NCI-H2196 (cell line): ENCODE data around the gene SGCD.

Source experiments
- DNase-seq: peaks from one replicate; lab custom pipeline; 2025; ENCODE audit not compliant: unreplicated experiment; lab: John Stamatoyannopoulos, UW

SGCD gene

GRCh38 chr5:156359476-156359875, 32.5 kb downstream of the SGCD start:
- DNase-seq: no peak

- no peak for DNase-seq
Observed at GRCh38 chr5:156361436-156362109, 34.6 kb downstream of the SGCD start.

GRCh38 chr5:156363861-156364260, 36.9 kb downstream of the SGCD start:
- no peak for DNase-seq

GRCh38 chr5:156366521-156366920, 39.6 kb downstream of the SGCD start:
- no peak for DNase-seq

- no peak for DNase-seq
Observed at GRCh38 chr5:156367597-156367996, 40.6 kb downstream of the SGCD start.

GRCh38 chr5:156375895-156376495, 49.0 kb downstream of the SGCD start:
- DNase-seq: no peak

- DNase-seq: no peak
Observed at GRCh38 chr5:156376751-156377150, 49.8 kb downstream of the SGCD start.

GRCh38 chr5:156378159-156378558, 51.2 kb downstream of the SGCD start:
- DNase-seq: no peak

- DNase-seq: no peak
Observed at GRCh38 chr5:156379206-156379605, 52.2 kb downstream of the SGCD start.

- no peak for DNase-seq
Observed at GRCh38 chr5:156380848-156381247, 53.9 kb downstream of the SGCD start.

- DNase-seq: no peak
Observed at GRCh38 chr5:156383510-156384265, 56.7 kb downstream of the SGCD start.

- DNase-seq: no peak
Observed at GRCh38 chr5:156385416-156385815, 58.5 kb downstream of the SGCD start.

- DNase-seq: no peak
Observed at GRCh38 chr5:156386976-156387375, 60.0 kb downstream of the SGCD start.

GRCh38 chr5:156387391-156387790, 60.4 kb downstream of the SGCD start:
- DNase-seq: no peak

GRCh38 chr5:156388233-156388632, 61.3 kb downstream of the SGCD start:
- DNase-seq: no peak

- no peak for DNase-seq
Observed at GRCh38 chr5:156391139-156391538, 64.2 kb downstream of the SGCD start.

- no peak for DNase-seq
Observed at GRCh38 chr5:156393980-156394379, 67.0 kb downstream of the SGCD start.

- no peak for DNase-seq
Observed at GRCh38 chr5:156394642-156395305, 67.8 kb downstream of the SGCD start.

GRCh38 chr5:156395306-156395675, 68.3 kb downstream of the SGCD start:
- no peak for DNase-seq

GRCh38 chr5:156396063-156396829, 69.3 kb downstream of the SGCD start:
- DNase-seq: no peak

GRCh38 chr5:156396830-156397081, 69.8 kb downstream of the SGCD start:
- DNase-seq: no peak
